ENCODE data around the gene TMUB1.

TMUB1 gene, protein sequence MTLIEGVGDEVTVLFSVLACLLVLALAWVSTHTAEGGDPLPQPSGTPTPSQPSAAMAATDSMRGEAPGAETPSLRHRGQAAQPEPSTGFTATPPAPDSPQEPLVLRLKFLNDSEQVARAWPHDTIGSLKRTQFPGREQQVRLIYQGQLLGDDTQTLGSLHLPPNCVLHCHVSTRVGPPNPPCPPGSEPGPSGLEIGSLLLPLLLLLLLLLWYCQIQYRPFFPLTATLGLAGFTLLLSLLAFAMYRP

DNA sequence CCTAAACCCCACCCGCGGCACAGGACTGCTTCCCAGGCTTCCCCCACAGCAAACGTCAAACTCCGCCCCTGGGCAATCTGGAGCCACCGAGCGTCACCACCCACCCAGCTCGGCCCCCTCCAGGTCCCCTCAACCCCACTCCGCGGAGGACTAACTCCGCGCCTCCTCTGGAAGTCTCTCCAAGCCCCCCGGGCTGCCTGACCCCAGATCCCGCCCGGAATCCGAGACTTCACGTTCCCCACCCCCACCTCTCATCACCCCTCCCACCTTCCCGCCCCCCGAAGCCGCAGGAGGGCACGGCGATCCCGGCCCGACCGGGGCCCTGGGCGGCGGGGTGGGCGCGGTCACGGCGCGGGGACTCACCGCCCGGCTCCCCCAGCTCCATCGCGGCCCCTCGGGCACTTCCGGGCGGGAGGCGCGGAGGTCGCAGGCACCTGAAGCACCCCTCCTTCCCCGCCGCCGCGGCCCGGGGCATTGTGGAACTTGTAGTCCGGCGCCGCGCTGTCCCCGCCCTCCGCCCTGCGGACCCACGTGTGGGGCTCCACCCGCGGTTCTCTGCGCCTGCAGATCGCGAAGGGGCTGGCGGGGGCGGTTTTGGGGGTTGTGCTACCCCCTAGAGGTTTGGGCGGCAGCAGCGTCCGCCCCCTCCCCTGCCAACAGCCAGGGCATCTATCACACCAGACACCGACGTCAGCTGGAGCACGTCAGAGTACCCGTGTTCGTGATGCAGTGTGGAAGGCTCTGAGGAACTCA is at the start of gene TMUB1:
TSS of gene TMUB1 (minus strand) at position 423 of the 753 bp plus-strand sequence. CDS start 930 bp downstream, outside the sequence.
- DNase-seq (ENCODE audit: extremely low read depth in 1 of 2, low read depth in 1 of 2) = peak; percentile 74 to 88

DNA sequence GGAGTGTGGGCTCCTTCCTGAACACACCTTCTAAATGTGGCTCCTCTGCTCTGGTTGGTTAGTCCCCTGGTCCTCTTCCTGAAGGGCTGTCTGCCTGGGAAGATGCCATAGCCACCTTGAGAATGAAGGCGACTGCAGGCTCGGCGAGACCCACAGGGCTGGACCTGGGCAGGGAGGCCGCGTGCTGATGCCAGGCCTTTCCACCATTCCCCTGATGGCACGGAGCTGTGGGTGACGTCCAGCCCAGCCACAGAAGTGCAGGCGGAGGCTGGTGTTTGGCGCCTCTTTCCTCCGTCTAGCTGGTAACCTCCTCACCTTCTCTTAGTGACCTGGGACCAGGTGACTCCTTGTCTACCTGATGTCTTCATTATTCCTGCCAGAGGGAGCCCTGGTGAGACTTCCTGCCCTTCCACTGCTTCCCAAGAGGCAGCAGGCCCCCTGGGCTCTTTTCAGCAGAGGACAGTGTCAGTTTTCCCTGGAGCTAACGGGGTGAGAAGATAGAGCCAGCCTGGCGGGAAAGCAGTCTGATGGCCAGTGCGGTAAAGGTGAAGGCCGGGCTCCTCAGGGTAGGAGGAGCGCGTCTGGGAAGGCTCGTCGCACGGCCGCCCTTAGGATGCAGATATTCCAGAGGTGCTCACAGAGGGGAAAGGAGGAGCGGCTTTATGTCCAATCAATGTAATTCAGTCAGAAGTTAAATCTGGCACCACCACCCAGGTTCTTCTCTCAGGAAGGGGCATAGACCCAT is 49.3 kb upstream of the TMUB1 start:
- no peak for DNase-seq (ENCODE audit: extremely low read depth in 1 of 2, low read depth in 1 of 2)

DNA sequence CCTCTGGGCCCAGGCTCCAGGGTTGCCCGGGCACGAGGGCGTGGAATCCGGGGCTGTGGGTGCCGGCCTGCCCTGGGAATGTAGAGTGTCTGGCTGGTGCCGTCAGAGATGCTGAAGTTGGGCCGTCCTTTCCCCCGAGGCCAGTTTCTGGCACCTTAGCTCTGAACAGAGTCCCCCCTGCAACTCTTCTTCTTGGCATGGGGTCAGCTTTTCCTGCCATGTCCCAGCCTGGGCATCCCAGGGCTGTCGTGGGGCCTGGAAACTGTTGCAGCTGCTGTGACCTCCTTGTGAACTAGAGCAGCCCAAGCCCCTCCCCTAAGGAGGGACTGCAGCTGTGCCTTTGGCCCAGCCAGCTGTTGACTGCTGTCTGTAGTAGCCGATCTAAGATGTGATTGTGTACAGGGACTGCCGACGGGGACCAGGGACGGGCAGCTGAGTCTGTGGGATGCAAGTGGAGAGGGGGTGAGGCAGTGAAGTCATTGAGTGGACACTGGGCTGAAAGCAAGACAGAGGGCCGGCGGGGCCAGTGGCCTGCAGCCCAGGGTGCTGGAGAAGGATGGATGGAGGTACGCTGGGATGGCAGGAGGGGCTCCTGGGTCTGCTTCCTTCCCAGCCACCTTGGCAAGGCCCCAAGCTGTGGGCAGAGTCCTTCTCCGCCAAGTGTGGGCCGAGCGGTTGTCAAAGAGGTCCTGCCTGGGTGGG is 48.5 kb upstream of the TMUB1 start:
- DNase-seq (ENCODE audit: extremely low read depth in 1 of 2, low read depth in 1 of 2) = no peak

DNA sequence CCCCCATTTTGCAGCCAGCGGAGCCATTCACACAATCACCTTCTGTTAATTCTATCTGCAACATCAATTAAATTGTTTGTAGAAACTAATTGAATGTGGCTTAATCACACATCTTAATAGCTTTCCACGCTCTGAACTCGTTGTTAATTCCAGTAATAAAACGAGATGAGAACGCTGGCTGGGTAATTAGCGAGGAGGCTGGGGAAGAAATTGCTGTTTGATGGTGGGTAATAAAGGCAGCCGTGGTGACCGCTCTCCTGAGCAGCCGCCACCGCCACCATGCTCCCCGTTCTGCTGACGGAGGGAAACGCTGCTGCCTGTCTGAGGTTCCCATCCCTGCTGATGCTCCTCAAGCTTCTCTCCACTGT is 47.9 kb upstream of the TMUB1 start:
- DNase-seq (ENCODE audit: extremely low read depth in 1 of 2, low read depth in 1 of 2) = no peak

DNA sequence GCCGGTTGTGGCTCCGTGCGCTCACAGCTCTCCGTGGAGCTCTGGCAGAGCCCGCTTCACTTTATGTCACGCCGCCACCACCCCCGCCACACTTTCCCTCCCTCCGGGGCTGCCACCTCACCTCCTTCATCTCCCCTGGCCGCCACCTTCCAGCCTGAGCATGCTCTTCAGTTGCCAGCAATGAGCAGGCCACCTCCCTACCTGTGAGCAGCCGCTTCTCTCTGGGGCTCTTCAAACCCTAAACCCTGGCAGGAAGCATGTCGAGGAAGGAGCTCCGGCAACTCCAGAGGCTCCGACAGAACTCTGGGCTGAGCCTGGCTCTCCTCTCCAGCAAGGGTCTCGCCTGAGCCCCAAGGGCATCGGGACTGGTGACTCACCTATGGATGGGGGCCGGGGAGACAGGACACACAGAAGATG is 47.5 kb upstream of the TMUB1 start:
- DNase-seq (ENCODE audit: extremely low read depth in 1 of 2, low read depth in 1 of 2) = no peak

DNA sequence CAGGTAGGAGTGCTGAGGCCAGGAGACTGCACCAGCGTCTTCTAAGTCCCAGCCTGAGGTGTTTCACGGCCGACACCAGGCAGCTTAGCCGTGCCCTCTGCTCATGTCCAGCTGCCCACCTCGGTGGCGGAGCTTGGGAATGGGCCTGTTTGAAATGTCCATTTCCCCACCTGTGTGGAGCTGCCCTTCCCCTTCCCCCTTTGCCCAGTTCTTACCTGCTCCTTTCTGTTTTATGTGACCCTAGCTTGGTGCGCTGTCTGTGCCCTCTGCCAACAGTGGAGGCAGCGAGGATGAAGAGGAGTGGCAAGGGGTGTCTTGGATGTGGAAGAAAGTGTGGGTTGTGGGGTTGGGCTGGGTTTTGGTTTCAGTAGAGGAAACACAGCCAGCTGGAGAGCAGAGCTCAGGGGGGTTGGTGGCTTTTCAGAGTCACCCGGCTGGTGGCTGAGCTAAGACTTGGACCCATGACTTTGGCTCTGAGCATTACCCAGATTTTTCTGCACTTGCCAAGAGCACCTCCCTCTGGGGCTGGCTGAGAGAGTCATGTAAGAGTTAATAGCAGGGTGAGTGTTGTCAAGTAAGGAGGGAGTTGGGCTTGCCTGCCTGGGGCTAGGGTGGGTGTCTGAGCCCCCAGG is 46.8 kb upstream of the TMUB1 start:
- no peak for DNase-seq (ENCODE audit: extremely low read depth in 1 of 2, low read depth in 1 of 2)

DNA sequence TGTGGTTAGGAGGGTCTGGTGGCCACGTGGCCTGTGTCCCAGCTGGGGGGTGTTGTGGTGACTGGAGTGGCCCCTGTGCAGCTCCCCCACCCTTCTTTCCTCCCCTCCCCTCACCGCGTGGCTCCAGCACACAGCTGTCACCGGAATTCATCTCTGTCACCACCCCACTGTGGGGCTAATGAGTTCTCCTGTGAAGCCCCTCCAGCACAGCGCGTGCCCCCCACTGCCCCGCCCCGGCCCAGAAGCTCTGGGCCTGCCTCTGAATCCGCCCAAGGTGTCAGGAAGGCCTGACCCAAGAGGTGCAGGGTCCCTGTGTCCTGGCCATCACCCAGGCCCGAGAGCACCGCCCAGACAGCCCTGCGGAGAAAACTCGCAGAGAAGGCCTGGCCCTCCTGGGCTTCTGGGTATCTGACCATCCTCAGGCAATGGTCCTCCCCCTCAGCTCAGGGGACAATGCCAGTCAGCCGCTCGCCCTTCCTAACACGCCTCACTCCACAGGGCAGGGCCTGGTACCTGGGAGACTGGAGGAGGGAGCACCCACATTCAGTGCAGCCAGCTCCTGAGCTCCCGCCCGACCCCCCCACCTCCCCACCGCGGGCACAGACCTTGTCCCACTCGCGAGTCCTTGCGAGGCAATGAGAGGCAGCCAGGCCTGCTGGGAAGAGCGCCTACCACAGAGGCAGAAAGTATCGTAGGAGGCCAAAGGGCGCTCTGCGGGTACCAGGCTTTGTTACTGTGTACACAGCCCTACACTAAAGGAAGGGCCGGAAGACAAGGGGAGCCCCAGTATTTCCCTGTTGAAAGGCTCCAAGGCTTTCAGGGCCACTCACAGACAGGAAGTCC is 46.0 kb upstream of the TMUB1 start:
- DNase-seq (ENCODE audit: extremely low read depth in 1 of 2, low read depth in 1 of 2) = no peak

DNA sequence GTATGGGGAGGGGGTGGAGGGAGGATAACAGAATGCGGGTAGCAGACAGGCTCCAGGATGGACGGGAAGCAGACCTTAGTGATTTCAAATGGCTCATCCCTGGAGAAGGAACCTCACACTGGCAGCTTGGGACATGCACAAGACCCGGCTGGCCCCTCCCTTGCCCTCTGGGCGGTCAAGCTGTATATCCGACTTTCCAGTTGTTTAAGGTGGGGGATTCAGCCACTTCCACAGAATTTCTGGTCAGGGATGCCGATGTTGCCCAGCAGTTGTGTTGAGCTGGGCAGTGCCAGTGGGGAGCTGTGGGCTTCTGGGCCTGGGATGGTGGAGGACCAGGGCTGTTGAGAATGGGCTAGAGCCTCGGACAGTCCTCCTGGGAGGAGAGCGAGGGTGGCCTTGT is 45.4 kb upstream of the TMUB1 start:
- DNase-seq (ENCODE audit: extremely low read depth in 1 of 2, low read depth in 1 of 2) = no peak

DNA sequence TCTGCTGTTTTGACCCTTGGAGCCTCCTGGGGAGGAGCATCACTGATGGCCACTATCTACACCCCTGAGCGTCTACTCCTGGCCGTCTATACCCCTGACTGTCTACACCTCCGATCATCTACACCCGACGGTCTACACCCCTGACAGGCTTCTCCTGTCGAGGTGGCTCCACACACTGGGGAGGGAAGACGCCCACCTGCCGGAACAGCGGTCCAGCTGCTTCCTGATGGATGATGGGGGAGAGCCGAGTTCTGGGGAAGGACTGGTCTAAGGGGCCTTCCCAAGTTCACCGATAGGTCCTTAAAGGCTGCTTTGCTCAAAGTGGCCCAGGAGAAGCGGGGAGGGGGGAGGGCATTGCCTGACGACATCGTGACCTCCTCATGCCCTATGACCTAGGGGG is 44.9 kb upstream of the TMUB1 start:
- DNase-seq (ENCODE audit: extremely low read depth in 1 of 2, low read depth in 1 of 2) = no peak

DNA sequence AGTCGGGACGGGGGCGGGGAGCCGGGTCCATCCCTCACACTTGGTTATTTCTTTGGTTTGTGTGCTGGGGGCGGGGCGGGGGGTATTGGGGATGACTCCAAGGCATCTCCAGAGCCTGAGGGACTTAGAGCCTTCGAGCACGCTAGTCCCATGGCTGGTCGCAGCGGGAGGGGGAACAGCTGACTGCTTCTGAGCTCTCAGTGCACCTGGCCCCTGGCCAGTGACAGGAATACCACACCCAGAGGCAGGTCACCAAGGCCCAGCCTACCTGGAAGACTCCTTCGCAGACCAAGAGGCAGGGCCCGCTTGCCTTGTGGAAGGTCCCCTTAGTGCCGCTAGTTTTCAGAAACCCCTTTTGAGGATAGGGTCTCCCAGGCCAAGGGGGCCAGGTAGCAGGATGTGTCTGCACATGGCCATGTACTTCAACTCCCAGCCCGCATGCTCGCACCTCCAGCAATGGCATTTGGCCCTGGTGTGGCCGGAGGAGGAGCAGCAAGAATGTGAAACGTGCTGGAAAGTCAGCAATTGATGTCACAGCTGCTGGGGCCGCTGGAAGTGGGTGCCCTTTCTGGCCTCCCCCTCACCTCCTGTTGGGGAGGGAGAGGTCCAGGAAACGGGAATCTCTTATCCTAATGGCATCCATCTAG is 43.3 kb upstream of the TMUB1 start:
- no peak for DNase-seq (ENCODE audit: extremely low read depth in 1 of 2, low read depth in 1 of 2)

DNA sequence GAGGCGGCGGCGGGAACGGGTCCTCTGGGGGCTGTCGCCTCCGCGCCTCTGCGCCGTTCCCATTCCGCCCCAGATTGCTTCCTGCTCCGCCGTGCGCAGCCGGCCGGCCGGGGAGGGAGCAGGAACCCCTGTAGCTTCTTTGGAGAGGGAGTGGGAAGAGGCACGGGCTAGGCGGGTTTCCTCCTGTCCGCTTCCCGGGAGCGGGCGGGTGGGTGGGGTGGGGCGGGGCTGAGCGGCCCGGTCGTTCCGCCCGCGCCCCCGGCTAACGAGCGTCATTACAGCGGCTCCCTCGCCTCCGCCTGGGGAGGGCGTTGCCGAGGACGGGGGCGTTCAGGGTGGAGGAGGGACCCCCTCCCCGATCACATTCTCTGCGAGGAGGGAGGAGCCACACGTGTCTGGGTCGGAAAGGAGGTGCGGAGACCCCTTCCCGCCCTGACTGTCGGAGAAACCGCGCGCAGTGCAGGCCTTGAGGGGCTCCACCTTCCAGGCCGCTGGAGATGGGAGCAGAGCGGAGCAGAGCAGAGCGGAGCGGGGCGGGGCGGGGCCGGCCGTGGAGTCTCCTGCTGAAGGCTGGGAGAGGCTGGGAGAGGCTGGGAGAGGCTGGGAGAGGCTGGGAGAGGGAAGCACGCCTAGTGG is 42.7 kb upstream of the TMUB1 start:
- DNase-seq (ENCODE audit: extremely low read depth in 1 of 2, low read depth in 1 of 2) = no peak

DNA sequence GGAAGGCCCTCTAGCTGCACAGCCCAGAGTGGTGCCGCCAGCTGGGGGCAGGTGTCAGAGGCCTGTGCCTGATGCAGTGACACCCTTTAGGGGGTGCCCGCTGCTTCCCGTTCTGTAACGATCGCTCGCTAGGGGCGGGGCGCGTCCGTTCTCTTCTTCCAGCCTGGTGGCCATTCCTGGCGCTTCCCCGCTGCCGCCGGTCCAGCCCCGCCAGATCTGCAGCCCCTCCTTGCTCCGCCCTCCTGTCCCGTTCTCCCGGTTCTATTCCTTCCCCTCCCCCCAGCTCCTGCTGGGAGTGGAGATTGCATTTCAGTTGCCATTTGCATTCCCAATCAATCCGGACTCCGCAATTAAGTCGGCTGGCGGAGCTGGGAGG is 42.2 kb upstream of the TMUB1 start:
- DNase-seq (ENCODE audit: extremely low read depth in 1 of 2, low read depth in 1 of 2) = no peak

DNA sequence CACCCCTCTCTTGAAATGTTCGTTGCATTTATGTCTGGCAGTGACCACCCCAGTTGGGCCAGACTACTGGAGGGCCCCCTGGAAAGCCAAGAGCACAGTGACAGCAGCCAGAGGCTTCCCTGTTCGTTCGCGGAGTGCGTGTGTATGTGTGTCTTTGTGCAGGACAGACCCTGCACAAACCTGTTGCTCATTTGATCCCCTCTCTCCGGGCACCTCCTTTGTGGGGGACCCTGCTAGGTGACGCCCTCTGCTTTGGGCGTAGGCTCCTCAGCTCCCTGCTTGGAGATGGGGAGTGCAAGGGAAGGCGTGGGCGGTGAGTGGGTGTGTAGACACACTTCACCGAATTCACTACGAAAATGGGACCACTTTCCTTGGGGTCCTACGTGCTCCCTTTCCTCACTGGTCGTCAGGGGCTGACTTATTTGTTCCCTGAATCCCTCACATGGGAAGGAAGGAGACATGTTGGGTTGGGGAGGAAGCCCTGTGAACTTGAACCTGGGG is 41.7 kb upstream of the TMUB1 start:
- no peak for DNase-seq (ENCODE audit: extremely low read depth in 1 of 2, low read depth in 1 of 2)

DNA sequence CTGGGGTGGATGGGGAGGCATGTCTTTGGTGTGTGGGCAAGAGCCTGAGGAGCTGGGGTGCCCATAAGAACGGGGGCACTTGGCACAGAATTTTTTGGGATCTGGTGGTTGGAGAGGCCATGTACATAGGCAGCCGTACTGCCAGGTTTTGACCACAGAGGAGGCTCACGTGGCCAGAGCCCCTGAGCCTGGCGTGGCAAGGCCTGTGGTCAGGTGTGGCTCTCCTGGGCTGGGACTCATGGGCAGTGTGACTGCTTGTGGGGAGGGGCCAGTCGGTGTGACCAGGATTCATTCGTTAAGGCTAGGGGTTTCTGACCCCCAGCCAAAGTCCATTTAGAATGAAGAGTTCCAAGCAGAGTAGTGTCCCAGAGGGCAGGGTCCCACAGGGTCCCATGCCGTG is 41.2 kb upstream of the TMUB1 start:
- DNase-seq (ENCODE audit: extremely low read depth in 1 of 2, low read depth in 1 of 2) = no peak

DNA sequence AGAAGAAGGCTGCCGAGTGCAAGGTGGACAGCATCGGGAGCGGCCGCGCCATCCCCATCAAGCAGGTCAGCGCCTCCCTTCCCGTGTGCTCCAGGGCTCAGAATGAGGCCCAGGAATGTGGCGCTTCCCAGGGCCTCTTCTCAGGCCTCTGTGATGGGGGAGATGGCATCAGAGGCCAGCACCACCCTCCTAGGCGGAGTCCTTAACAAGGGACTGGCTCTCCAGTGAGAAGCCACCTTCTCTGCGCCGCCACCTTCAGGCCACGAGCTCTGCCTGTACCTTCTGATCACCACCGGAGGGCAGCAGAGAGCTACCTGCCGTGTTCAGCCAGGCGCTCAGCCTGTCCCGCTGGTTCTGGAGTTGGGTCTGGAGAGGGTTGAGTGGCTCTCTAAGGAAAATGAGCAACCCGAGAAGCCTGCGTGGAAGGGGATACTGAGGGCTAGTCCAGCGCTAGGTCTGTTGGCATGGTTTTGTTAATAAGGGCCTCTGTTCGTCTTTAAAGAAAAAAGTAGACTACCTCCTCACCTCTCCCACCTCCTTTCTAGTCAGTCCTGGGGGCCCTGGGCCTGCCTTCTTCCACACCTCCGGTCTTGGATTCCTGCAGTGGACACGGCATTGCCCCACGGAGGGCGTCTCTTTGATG is 40.6 kb upstream of the TMUB1 start:
- DNase-seq (ENCODE audit: extremely low read depth in 1 of 2, low read depth in 1 of 2) = peak; percentile 56 to 76

DNA sequence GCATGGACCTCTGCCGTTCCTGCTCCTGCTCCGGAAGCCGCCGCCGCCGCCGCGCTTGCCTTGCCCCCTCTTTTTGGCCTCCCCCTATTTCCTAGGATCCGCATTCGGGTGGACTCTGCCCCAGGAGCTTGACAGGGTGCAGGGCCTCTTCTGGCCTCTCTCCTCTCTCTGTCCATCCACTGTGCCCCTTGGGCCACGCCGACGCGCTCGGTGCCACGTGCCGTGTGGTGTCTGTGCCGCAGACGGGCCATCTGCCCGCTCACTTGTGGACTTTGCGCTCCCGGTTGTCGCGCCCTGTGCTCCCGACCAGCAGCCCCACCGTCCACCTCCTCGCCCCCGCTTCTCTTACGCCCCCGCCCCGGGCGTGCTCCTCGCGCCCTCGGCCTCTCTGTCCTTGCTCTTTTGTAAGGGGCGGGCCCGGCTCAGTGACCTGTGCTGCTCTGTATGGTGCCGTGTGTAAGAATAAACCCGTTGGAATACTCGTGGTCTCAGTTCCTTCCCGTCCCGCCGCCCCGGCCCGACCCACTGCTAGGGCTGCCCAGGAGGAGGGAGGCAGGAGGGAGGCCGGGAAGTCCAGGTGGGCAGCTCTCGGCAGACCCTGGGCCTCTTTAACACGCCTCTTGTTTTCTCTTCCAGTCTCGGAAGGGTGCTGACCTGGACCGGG is 40.0 kb upstream of the TMUB1 start:
- no peak for DNase-seq (ENCODE audit: extremely low read depth in 1 of 2, low read depth in 1 of 2)

DNA sequence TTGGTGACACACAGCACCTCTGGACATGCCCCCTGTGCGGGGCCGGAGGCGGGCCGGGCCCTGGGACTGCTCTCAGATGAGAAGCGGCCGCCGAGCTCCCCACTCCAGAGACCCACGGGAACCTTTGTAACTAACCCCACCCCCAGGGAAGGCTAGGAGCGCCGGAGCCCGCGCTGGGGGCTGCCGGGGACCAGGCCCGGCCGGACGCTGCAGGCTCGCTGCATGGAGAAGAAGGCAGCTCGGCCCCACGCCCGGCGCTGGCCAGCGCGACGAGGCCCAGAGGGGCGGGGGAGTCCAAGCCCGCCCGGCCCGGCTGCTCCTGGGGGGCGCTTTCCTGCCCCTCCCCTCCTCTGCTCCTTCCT is 39.5 kb upstream of the TMUB1 start:
- no peak for DNase-seq (ENCODE audit: extremely low read depth in 1 of 2, low read depth in 1 of 2)

DNA sequence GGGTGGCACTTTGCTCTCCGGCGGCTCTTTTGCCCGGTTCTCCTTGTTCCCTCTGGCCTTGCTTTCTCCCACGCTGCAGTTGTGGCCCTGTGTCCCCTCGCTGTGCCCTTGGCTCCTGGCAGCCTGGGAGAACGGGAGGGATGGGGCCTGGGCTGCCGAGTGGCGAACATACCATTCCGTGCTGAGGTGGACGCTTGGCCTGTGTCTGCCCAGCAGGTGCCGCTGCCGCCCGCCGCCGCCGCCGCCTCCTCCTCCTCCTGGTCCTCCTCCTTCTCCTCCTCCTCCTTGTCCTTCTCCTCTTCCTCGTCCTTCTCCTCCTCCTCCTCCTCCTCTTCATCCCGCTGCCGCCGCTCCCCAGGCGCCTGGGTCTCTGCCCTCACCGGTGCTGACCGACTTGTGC is 39.0 kb upstream of the TMUB1 start:
- no peak for DNase-seq (ENCODE audit: extremely low read depth in 1 of 2, low read depth in 1 of 2)
